GM18519 (cell line): Measurements from ENCODE around the gene TTLL11.
"Not testable (repeated sequence)": the region's sequence is repeated elsewhere in the genome, so short reads cannot be mapped to it uniquely, and the experiment has no call there.

ENCODE experiments used
- ATAC-seq: cut with Tn5 transposase; IDR thresholded peaks from one replicate; pipeline ENCODE4 v1.9.1; 2021; ENCODE audit warnings: mild to moderate bottlenecking, moderate library complexity; ENCODE audit not compliant: unreplicated experiment, low FRiP score

TTLL11 gene

GRCh38 chr9:121981118-121981883, 111.8 kb downstream of the TTLL11 start:
- no peak for ATAC-seq

DNA sequence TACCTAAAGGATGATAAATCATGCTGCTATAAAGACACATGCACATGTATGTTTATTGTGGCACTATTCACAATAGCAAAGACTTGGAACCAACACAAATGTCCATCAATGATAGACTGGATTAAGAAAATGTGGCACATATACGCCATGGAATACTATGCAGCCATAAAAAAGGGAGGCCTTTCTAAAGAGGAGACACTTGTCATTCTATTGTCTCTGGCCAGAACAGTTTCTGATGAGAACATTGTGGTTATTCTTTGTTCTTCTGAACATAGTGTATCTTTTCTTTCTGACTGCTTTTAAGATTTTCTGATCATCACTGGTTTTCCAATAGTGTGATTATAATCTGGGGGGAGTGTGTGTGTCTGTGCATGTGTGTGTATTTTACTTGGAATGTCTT, 112.4 kb downstream of the TTLL11 start:
- ATAC-seq: not testable (repeated sequence)

DNA sequence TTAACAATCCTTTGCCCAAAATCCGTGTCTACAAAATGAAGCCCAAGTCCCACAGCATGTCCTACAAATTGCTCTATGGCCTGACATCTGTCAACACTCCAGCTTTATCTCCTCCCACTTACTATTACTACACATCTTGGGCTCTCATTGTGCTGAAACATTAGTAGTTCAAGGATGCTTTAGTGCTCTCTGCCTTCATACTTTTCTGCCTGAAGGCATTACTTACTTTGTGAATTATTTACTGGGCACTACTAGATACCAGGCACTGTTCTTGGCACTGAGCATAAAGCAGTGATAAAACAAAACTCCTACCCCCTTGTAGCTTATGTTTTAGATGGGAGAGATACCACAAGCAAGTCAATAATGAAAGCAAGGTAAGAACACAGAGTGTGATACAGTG, 113.4 kb downstream of the TTLL11 start:
- ATAC-seq: no peak

DNA sequence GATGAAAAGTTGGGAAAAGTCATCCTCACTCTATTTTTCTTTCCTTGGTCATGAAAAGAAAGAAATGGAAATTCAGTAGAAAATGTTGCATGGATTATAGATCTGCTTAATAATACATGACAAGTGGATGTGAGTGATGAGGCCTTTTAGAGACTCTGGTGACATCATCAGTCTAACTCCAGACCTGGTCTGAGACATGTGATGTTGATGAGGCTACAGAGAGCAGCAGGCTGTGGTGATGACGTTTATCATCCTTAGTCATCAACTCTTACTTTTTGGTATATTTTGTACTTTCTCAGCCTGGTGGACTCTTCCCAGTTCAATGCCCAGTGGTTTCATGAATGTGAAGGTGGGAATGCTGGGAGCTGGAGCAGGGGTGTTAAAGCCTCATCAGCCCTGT, 116.4 kb downstream of the TTLL11 start:
- ATAC-seq: no peak

DNA sequence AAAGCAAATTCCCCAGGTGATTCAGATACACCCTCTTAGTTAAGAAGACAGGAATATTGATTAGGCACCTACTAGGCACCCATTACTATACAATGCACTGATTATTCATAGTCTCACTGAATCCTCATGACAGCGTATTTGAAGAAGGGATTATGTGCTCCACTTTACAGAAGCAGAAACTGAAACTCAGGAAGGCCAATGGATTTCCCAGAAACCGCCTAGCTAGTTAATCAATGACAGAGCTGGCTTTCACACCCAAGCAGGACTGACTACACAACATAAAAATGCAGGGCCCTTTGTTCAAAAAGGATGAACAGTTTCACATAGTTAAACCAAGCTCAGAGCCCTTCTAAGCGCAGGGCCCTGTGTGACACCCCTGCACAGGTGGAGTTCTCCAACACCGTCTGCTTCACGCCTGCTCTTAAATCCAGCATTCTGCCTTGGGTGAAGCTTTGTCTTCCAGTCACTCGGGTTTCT, 117.3 kb downstream of the TTLL11 start:
- ATAC-seq: no peak

- no peak for ATAC-seq
These were observed 118.7 kb downstream of the TTLL11 start for GRCh38 chr9:121974421-121974820.

DNA sequence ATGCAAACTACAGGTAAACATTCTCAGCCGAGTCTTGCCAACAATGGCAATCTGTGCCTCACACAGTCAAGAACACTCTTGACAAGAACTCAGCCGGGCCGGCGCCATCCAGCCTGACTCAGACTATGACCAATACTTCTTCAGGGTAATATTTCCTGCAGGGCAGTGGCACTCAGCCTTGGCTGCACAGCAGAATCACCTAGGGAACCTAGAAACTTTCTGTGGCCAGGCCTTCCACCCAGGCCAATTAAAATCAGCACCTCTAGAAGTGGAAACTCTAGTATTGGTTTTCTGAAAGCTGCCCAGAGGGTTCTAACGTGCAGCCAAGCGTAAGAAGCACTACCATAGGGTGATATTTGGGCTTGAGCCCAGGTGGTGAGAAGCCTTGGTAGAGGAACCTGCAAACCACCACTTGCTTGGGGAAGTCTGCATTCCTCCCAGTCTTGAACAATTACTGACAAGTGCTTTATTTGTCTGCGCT, 120.6 kb downstream of the TTLL11 start:
- ATAC-seq: peak; percentile 65

- no peak for ATAC-seq
These were observed 125.1 kb downstream of the TTLL11 start for GRCh38 chr9:121968056-121968455.

GRCh38 chr9:121966706-121967105, 126.4 kb downstream of the TTLL11 start:
- ATAC-seq: no peak

GRCh38 chr9:121963528-121963995, 129.5 kb downstream of the TTLL11 start:
- ATAC-seq: no peak

DNA sequence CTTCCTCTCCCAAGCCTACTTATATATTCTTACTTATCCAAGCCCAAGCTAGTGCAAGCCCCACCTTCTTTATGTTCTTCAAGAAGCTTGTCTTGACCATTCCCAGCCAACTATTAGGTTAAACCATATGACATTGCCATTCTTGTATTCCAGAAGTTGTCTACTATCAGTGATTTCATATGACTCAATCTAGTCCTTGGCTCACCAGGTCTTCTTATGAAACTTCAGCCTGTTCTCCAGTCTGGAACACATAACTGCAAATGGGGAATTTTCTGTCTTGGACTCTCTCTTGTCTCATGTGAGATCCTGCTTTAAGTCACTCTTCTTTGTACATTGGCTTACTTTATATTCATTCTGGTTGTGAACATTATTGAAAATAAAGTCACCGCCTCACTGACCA, 130.7 kb downstream of the TTLL11 start:
- no peak for ATAC-seq

- ATAC-seq: no peak
These were observed 132.4 kb downstream of the TTLL11 start for GRCh38 chr9:121960665-121961064.

GRCh38 chr9:121958530-121958929, 134.6 kb downstream of the TTLL11 start:
- no peak for ATAC-seq

DNA sequence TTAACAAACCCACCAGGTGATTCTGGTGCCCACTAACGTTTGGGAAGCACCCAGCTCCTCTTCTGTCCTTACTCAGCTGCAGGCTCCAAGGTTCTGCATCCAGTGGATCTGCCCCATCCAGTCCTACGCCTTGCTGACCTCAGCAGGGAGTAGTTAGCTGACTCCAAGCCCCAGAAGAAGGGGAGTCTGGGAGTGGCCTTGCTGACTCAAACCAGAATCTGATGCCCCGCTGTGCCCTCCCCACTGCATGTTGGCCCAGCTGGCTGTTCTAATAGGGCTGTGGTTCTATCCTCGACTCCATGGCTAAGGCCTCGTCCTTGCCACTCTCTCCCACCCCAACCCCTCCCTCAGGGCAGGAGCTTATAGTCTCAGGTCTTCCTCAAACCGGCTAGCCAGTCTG, 136.3 kb downstream of the TTLL11 start:
- ATAC-seq: no peak

DNA sequence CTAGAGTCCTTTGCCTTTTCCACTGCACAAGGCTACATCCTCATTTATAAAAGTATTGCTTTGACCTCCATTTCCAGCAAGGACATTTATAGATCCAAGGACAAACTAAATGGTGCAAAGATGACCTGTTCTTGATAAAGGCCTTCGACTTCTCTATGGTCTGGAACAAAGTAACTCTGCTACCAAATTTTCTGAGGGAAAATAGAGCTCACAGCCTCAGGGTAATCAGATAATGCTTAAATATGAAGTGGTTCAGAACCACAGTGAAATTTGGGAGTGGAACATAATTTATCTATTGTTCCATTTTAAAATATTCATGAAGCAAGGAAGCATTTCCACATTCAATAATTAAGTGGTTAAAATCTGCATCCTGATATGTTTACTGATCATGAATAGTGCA, 137.5 kb downstream of the TTLL11 start:
- ATAC-seq: no peak

GRCh38 chr9:121954477-121955140, 138.5 kb downstream of the TTLL11 start:
- no peak for ATAC-seq

DNA sequence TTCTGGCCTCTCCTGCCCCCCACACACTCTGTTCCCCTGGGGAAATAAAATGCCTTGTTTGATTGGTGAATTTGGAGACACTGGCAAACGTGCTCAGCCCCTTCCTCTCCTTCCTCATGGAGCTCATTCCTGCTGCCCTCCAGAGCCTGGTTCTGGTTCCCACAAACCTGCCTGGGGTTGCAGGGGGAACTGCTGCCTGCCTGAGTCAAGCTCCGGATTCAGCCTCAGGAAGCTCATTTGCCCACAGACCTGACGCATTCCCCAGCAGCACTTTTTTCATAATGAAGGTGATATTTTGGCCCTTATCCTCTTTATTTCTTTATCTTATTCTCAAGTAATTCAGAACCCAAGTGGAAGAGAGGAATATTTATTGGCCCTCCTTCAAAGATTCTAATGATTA, 140.5 kb downstream of the TTLL11 start:
- ATAC-seq: no peak

- no peak for ATAC-seq
These were observed 142.2 kb downstream of the TTLL11 start for GRCh38 chr9:121950866-121951265.

GRCh38 chr9:121950441-121950840, 142.7 kb downstream of the TTLL11 start:
- ATAC-seq: no peak

GRCh38 chr9:121949766-121950165, 143.3 kb downstream of the TTLL11 start:
- no peak for ATAC-seq

DNA sequence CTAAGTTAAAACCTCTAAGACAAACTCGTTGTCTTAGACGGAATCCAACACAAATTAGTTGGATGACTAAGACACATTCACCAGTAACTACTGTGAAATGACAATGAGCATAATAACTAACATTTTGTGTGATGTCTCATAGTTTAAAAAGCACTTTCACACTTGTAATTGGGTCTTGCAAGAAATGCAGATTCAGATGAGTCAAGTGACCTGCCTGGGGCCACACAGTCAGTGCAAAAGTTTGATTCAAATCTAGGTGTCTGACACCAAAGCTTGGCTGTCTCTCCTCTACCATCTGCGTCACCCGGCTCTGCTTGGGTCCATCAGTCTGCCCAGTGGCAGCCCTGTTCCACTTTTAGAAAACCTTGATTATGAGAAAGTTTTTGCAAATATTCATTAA, 143.7 kb downstream of the TTLL11 start:
- no peak for ATAC-seq

- ATAC-seq: no peak
These were observed 145.3 kb downstream of the TTLL11 start for GRCh38 chr9:121947775-121948174.
